Measurements from ENCODE around the gene FAAP100. TPM values are rescaled to one million over a fixed set of nuclear protein-coding genes. Genes with fewer than 3 reads are reported as not detected.

FAAP100 gene
- total RNA-seq, 2 donors from 2014 or later: 11.6 to 15.7 TPM

- no peak for DNase-seq
- intact Hi-C loops (cut with DNase I): no loop called here
- ATAC-seq: no peak
Observed at GRCh38 chr17:81542431-81543338, 9.5 kb downstream of the FAAP100 start.

GRCh38 chr17:81541123-81541522 is 11.0 kb downstream of the FAAP100 start:
- no peak for DNase-seq
- intact Hi-C loops (cut with DNase I): no loop called here
- ATAC-seq: no peak

GRCh38 chr17:81540676-81541027 is 11.5 kb downstream of the FAAP100 start:
- intact Hi-C loops (cut with DNase I): no loop called here
- ATAC-seq: no peak
- no peak for DNase-seq

- intact Hi-C loops (cut with DNase I): no loop called here
- no peak for ATAC-seq
Observed at GRCh38 chr17:81539961-81540675, 12.0 kb downstream of the FAAP100 start.

GRCh38 chr17:81539571-81539900 is 12.6 kb downstream of the FAAP100 start:
- peak; percentile 24 for DNase-seq
- no peak for ATAC-seq
- intact Hi-C loops (cut with DNase I): no loop called here

More at GRCh38 chr17:81539961-81540675, 12.0 kb downstream of the FAAP100 start:
- DNase-seq: peak; percentile 16

GRCh38 chr17:81538651-81539570 is 13.2 kb downstream of the FAAP100 start:
- no peak for ATAC-seq
- DNase-seq: peak; percentile 19
- intact Hi-C loops (cut with DNase I): no loop called here

GRCh38 chr17:81537856-81538555 is 14.1 kb downstream of the FAAP100 start:
- ATAC-seq: peak in 1 of 2 donors; percentile 3
- intact Hi-C loops (cut with DNase I): loop anchor here in 1 of 2 donors (1.0 kb wide), 1 partner anchor 285 kb away; no protein-coding TSS in a partner anchor
- no peak for DNase-seq

GRCh38 chr17:81537343-81537855 is 14.8 kb downstream of the FAAP100 start:
- no peak for DNase-seq
- ATAC-seq: peak; percentile 34 to 53
- intact Hi-C loops (cut with DNase I): loop anchor here in 1 of 2 donors (1.0 kb wide), 1 partner anchor 284 kb away; no protein-coding TSS in a partner anchor

GRCh38 chr17:81536299-81537290 is 15.6 kb downstream of the FAAP100 start:
- DNase-seq (no peak), ATAC-seq (peak; percentile 5 to 13)
- intact Hi-C loops (cut with DNase I): loop anchor here in 1 of 2 donors (1.0 kb wide), 1 partner anchor 283 kb away; no protein-coding TSS in a partner anchor

GRCh38 chr17:81535480-81536298 is 16.5 kb downstream of the FAAP100 start:
- no peak for DNase-seq
- intact Hi-C loops (cut with DNase I): no loop called here
- ATAC-seq: no peak

GRCh38 chr17:81535007-81535328 is 17.2 kb downstream of the FAAP100 start:
- DNase-seq (no peak), ATAC-seq (no peak)
- intact Hi-C loops (cut with DNase I): no loop called here

- intact Hi-C loops (cut with DNase I): no loop called here
- ATAC-seq (no peak), DNase-seq (no peak)
Observed at GRCh38 chr17:81534157-81535006, 17.8 kb downstream of the FAAP100 start.

- ATAC-seq: no peak
- intact Hi-C loops (cut with DNase I): no loop called here
- DNase-seq: no peak
Observed at GRCh38 chr17:81533339-81534141, 18.6 kb downstream of the FAAP100 start.

GRCh38 chr17:81532490-81533287 is 19.5 kb downstream of the FAAP100 start:
- no peak for DNase-seq
- intact Hi-C loops (cut with DNase I): no loop called here
- ATAC-seq: no peak
